G401 (cell line): ENCODE data around the gene PPP1R26. TPM values are rescaled to one million over a fixed set of nuclear protein-coding genes. Genes with fewer than 3 reads are reported as not detected.

Experiments
- DNase-seq: peaks from one replicate; pipeline ENCODE4 v3.0.0-alpha.2; 2015; ENCODE audit warnings: low spot score
- in situ Hi-C: cut with HindIII; loops from 2 replicates; pipeline ENCODE4 v1.10.0; 2016; ENCODE audit warnings: low sequenced_read_pairs, mixed read lengths
- total RNA-seq: library from RNA; depleted of rRNA; stranded (reverse); fragments of >200 nt; shearing (Covaris generic); gene quantifications from 2 replicates; pipeline ENCODE4 v1.2.3, GENCODE V29; 2014

Gene PPP1R26
- total RNA-seq, 1 experiment from 2014 or later, result 17.9 TPM

DNA sequence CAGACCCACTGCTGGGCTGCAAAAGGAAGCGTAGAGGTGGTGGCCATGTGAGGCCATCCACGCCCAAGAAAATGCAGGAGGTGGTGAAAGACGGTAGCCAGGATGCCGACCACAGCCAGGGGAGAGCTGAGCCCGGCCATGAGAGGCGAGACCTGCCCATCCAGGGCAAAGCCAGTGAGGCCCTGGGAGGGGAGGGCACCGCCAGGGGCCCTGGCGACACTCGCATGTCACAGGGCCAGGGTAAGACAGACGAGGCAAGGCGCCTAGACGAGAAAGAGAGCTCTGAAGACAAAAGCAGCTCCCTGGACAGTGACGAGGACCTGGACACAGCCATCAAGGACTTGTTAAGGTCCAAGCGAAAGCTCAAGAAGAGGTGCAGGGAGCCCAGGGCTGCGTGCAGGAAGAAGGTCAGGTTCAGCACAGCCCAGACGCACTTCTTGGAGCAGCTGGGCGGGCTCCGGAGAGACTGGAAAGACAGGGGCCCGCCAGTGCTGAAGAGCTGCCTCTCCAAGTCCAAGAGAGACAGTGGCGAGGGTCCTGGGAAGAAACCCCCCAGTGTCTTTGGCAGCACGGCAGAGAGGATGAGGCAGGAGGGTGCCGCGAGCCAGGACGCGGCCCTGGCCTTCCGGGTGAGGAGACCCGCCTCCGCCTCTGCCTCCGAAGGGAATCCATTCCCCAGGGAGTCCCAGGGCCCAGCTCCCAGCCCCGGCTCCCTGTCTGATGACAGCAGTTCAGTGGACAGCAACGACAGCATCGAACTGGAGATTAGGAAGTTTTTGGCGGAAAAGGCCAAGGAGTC is 6.9 kb downstream of the PPP1R26 start:
- no peak for DNase-seq
- in situ Hi-C loops, result no loop called here

DNA sequence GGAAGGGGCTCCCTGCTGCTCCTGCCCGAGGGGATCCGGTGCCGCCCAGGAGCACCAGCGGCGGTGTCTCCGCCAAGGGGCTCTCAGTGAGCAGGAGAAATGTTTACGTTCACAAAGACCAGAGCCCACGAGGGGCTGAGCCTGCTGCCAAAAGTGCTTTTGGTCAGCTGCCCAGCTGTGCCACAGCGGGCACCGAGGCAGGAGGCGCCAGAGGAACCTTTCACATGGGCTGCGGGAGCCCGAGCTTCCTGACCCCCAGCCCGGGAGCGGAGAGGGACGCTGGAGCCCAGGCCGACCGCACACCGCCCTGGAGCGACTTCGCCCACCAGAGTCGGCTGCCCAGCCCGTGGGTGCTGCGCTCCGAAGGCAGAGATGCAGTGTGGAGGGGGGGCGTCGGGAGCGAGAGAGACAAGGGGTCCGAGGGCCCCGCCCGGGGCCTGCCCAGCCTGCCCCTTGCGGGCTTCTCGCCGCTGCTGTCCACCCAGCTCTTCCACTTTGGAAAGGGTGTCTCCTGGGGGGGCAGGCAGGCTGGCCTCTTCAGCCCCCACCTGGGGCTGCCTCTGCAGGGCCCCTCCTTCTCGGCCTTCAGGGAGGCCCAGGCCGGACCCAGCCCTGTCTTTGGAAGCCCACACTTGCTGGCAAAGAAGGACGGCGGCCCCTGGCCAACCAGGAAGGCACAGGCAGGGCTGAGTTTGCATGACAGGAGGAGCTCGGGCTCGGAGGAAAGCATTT is 7.9 kb downstream of the PPP1R26 start:
- in situ Hi-C loops, result no loop called here
- DNase-seq, result no peak

DNA sequence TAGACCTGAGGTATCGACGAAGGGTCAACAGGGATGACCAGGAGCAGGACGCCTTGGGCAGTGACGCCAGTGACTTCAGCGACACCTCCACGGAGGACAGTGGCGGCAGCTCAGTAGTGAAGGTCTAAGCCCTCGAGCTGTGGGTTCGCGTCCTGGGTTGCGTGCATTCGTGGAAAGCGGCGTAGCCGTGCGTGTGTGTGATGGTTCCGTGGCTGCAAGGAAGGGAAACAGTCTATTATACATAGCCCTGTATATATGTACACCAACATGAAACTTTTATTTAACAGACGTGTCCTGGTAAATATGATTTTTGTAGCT is 8.4 kb downstream of the PPP1R26 start:
- no peak for DNase-seq
- in situ Hi-C loops, result no loop called here

DNA sequence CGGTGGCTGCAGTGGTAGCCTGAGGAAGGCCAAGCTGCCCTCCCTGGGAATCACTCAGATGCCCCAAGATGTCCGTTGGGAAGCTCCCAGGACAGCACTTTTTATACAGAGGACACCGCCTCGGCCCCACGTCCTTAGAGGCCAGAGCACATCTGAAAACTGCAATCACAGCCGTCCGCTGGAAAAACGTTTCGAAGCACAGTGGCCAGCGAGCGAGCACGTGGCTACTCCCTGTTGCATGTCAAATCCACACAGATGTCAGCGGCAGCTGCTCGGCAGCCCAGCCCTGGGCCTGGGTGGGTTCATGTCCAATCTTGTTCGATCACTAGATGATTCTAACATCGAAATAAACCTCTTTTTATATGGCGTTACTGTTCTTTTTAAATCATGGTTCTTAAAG is 8.9 kb downstream of the PPP1R26 start:
- in situ Hi-C loops, result no loop called here
- DNase-seq, result no peak

DNA sequence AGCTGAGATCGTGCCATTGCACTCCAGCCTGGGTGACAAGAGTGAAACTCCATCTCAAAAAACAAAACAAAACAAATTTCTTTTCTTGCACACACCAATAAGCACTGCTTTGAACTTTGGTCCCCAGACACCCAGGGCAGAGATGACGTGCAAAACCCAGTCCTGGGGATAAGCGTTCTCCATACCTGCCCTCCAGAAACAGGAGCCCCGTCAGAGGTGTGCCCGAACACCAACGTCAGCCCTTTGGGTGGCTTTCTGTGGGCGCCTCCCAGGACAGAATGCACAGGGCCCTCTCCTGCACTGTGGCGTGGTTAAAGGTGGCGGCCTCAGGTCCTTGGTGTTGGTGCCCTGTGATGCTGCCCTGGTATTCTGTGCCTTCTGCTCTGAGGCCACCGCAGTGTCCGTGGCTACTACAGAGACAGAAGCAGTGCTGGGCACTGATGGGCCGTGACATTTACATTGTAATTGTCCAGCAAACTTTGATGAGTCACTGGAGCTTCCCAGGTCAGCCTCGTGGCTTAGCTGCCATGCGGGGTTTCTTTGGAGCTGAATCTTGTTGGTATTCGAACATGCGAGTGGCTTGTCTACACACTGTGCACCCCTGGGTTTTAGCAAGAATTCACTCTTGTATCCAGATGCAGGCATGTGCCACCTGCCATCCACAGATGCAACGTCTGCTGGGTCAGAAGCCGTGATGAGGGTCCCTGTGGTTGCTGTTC is 9.8 kb downstream of the PPP1R26 start:
- in situ Hi-C loops, result no loop called here

DNA sequence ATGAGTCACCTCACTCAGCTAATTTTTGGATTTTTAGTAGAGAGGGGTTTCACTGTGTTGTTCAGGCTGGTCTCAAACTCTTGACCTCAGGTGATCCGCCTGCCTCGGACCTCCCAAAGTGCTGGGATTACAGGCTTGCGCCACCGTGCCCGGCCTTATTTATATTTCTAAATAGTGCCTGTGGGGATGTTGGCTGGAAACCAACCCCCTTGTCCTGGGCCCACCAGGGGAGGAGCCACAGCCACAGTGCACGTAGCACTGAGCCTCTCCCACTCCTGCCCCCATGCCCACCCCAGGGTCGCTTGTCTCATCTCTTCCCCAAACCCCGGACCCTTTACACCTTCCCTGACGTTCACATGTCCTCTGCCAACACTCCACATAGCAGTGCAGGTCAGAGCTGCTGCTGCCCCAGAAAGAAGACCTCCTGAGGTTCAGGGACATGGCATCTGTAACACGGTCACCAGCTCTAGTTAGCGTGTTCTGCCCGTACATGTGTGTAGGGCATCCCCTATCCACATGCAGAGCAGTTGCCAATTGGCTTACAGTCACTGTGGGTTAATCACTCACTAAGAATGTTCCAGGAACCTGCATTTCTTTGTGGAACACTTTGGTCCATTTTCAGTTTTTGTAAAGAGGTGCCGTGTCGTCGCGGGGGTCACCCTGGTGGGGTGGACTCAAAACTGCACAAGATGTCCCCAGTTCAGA is 10.7 kb downstream of the PPP1R26 start:
- no peak for DNase-seq
- in situ Hi-C loops, result no loop called here

More for the DNA sequence above, 9.8 kb downstream of the PPP1R26 start:
- DNase-seq, result no peak

DNA sequence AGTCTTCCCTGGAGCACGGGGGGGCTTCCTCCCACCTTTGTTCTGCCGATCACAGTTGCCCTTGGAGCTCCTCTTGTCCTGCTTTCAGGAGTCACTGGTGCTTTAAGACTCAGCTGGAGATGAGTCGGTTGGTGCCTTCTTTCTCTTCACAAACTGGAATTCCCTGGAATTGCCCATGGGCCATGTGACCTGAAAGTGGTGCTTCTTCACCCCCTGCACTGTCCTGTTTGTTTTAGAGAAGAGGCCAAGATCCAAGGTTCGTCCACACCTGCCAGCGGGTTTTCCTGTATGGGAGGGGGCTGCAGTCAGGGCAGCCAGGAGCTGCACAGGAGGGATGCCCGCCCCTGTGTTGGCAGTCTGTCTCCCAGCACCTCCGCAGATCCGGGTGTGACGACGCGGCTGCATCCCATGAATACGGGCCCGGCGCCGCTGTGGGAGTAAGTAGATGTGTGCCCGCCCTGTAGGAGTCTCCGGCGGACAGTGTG is 11.4 kb downstream of the PPP1R26 start:
- in situ Hi-C loops, result no loop called here

DNA sequence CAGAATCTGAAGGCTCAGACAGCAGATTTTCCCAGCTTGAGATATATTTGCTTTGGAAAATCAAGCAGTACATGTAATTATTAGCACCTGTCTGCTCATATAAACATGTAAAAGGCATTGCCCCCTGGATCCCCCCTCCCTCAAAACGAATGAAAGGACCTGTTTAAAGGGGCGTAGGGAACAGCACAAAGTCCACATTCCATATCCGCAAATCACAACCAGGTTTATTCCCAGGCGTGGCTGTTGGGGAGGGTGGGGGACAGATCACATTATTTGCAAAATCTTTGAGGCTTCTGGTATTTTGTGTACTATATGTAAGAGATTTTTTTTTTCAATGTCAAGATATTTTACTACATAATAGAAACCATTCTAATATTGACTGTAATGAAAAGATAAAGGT is 12.2 kb downstream of the PPP1R26 start:
- DNase-seq, result no peak
- in situ Hi-C loops, result no loop called here

More for the DNA sequence above, 11.4 kb downstream of the PPP1R26 start:
- no peak for DNase-seq

DNA sequence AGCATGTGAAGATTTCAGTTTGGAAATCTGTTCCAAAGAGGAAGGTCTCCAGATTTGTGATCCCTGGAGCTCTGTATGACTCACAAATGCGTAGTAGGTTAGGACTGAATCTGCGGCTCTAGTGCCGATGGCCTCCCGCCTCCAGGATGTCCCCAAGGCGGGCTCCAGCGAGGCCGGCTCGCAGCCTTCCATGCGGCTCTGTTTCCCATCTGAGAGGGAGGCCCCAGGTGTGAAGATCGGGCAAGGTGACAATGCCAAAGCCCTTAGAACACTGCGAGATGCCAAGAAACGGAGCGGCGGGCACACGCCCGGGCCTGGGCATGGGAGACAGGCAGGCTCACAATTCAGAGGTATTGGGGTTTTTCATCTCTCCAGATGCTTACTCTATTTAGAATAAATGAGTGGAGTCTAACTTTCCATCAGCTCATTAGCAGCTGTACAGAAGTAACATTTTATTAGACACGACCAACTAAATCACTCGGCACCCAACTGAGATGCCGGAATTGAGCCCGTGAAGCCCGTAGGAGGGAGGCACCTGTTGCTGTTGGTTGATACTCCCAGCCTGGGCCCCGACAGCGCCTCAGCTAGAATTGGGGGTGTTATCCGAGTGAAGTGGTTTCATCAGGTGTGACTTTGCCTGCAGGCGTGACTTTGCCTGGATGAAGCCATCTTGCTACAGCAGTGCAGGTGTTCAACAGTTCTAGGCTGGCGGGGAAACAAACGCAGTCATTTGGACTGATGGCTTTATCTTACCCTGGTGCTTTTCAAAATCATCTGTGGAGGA is 13.5 kb downstream of the PPP1R26 start:
- in situ Hi-C loops, result no loop called here
- no peak for DNase-seq

DNA sequence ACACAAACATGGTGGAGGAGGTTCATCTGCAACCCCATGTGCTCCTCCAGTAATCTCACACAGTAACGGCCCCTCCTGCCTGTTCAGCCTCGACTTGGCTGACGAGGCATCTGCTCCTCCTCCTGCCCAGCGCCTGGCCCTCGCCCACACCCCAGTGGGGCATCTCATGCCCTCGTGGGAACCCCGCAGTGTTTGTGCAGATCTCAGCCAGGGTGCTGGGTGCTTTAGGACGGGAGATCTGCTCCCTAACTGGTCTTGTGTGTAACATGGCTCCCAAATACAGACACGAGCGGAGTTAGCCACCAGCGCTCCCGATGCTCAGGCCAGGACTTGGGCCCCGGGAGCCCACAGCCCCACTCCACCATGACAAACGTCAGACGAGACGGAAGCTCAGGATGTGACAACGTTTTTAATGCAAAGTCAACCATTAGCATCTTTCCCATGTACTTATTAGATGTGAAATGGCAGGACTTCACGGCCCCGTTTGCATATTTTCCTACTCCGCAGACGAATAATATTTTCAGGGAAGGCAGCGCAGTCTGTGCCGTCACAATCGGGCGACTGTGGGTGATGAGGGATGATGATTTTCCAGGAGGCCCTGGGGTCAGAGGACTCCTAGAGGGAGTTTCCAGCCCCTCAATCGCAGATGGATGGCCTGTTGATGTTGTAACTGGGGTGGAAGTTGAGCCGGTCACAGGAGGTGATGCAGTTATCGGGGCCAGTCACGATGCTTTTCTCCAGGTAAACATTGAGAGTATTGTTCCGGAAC is 15.4 kb downstream of the PPP1R26 start:
- in situ Hi-C loops, result no loop called here
- no peak for DNase-seq

DNA sequence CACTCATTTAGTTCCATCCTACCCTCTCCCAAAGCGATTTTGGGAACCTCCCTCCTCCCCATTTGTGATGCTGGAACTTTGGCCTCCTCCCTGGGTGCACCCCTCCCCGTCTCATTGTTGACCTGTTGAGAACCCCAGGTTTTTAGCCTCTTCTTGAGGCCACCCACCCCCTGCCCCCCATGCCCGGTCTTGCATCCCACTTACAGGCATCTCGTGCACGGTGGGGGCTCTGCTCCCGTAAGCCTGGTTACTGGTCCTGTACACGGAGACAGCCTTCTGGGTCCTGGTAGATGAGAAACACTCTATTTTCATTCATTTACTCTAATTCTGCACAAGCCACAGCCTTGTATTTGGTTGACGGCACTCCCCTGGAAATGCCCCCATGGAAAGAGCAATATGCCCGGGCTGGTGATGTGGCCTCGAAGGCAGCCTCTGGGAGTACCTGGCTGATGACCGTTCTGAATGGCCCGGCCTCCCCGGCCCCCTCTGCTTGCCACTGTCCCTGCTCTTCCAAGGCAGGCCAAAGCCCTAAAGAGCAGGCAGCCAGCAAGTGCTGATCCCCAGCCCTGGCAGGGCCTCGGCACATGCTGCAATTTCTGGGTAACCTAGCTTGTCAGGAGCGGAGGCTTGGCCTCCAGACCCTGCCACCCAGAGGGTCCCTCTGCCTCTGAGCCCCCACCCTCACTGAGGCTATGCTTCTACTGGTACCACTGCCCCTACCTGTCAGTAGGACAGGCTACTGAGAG is 19.0 kb downstream of the PPP1R26 start:
- in situ Hi-C loops, result no loop called here

DNA sequence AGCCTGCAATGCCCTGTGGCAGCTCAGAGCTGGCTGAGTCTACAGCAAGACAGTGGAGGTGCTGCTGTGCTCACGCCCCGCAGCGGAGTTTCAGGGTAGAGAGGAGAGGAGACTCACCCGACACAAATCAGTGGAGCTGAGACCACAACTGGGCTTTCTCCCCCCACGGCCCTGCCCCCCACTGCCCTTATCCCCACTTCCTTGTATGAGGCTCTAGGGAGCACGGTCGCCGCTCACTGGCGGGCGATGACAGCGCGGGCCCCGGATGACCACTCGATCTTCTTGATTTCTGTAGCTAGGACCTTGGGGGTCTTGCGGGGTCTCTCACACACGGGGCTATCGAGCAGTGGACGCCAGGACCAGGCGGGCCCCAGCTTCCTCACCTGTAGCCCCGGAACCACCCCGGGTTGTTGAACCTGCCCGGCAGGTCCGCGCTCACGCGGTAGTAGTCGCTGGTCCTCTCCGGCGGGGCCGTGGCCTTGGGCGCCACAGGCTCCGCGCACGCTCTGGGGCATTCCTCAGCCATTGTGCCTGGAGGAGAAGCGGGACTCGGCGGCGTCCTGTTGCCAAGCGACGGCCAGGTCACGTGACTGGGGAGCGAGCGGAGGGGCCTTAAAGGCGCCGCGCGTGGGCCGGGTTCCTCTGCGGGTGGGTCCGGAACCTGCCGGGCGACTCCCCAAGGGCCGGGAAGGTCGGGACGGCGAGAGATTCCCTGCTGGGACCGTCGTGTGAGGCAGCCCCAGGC is 19.9 kb downstream of the PPP1R26 start:
- peak; percentile 93 for DNase-seq
- in situ Hi-C loops, result no loop called here

More for the DNA sequence above, 19.0 kb downstream of the PPP1R26 start:
- DNase-seq, result no peak

DNA sequence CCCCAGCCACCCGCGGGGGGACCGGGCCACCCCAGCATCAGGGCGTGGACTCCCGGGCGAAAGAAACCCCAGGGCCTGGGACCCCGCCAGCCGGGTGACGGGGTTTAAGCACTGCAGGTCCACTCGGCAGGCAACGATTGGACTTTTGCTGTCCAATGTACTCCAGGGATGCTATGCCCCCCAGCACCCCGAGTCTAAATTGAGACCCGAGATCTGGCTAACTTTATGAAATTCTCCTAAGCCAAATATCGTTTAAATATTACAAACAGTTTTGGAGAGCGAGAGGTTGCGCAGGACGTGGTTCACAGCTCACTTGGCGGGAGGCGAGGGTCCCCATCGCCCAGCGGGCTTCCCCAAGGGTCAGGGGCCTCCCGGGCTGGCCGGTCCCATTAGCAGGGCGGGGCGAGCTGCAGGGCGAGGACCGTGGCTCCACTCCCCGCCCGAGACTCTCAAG is 20.5 kb downstream of the PPP1R26 start:
- DNase-seq, result no peak
- in situ Hi-C loops, result no loop called here

DNA sequence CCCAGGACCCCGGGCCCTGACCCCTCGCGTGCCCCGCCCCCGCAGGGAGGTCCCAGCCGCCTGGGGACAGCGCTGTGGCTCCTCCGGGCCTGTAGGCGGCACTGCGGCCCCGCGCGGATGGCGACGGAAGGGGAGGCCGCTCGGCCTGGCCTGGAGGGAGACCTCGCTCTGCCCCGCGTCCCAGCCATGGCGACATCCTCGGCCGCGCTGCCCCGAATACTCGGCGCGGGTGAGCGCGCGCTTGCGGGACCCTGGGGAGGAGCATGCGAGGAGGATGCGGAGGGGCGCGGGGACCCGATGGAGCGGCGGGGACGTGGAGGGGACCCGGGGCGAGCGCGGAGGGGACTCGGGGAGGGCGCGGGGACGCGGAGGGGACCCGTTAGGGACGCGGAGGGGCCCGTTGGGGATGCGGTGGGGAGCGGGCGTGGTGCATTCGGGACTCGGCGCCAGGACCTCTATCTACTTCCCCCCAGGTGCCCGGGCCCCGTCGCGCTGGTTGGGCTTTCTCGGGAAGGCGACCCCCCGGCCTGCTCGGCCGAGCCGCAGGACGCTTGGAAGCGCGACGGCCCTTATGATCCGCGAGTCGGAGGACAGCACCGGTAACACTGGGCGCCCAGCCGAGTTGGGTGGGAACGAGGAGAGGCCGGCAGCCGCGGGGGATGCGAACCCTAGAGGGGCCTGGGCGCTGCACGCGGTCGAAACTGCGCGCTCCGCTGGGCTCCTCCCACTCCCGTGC is 21.1 kb downstream of the PPP1R26 start, which contains the start of gene MRPS2:
MRPS2 (plus strand) TSS at position 158 of the 736 bp plus-strand sequence; CDS start at position 187, 29 bp downstream.
- in situ Hi-C loops, result no loop called here
- DNase-seq, result peak; percentile 83

DNA sequence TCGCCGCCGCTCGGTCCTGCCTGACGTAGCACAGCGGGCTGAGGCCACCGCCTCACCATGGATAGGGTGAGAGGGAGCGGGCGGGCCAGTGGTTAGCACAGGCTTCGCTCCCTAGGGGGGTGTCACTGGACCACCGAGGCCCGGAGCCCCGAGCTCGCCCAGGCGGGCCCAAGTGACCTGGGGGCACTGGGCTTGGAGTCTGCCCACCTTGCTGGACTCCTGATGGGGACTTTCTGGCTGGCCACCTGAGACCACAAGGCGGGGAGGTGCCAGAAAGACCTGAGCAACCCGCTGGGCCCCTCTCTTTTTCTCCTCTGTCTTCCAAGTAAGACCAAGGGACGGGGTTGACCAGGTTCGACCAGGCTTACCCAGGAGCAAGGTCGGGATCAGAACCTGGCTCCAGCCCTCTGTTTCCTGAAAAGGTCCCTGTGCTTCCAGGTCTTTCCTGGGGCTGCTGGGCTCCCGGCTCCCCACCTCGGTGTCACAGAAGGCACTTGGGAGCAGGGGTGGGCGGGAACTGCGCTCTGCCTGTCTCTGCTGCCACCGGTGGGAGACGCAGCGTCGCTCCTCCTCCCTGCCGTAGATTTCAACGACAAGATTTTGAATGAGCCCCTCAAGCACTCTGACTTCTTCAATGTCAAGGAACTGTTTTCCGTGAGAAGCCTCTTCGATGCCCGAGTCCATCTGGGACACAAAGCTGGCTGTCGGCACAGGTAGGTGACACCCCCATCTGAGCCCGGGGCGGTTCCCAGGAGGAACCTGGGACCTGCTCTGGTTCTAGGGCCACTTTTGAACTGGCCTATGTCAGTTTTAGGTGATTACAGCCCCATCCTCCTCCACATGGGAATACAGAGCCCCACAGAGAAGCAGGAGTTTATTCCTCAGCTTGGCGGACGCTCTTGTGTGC is 21.9 kb downstream of the PPP1R26 start:
- in situ Hi-C loops, result no loop called here
- no peak for DNase-seq
